ENCODE measurements around the gene AP4B1. TPM values are rescaled to one million over a fixed set of nuclear protein-coding genes. Genes with fewer than 3 reads are reported as not detected.

Gene AP4B1
- total and polyA plus RNA-seq, 2 of the 13 experiments (the other 11 are each of a cell fraction or from before 2014, with no cell fraction given): 8.5 to 12.0 TPM

DNA sequence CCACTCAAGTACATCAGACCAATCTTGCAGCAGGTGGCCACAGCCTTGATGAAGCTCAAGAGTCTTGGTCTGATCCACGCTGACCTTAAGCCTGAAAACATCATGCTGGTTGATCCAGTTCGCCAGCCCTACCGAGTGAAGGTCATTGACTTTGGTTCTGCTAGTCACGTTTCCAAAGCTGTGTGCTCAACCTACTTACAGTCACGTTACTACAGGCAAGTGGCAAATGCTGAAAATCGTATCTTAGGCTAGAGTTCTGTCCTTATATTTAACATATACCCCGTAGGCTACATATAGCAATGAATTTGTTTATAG lies 36.6 kb upstream of the AP4B1 start:
- FAIRE-seq: no peak
- H3K79me2 ChIP-seq (ENCODE audit: insufficient read depth, low read length): peaks cover 77% of the 10 kb centered on the region
- H3K4me3 ChIP-seq (replicated peaks in 1 of 3; ENCODE audit: insufficient read depth in 1 of 3, low read depth in 2 of 3, low read length in 3 of 3): no peak overlapping the region
- WGBS (ENCODE audit: low lambda C conversion rate): 91% methylated on average over 7 of the region's 7 CpGs
- TF ChIP-seq ZBTB42 (CRISPR knock-in tag; IDR thresholded peaks at IDR 0.05): no peak
- TF ChIP-seq ZBTB34 (CRISPR knock-in tag; IDR thresholded peaks at IDR 0.05): no peak
- TF ChIP-seq MYC (CRISPR knock-in tag; IDR thresholded peaks at IDR 0.05; ENCODE audit: borderline replicate concordance): no peak
- TF ChIP-seq ZNF605 (CRISPR knock-in tag; IDR thresholded peaks at IDR 0.05): no peak
- TF ChIP-seq ZFP36L1 (CRISPR knock-in tag; IDR thresholded peaks at IDR 0.05): no peak
- no peak for TF ChIP-seq SIN3B (IDR thresholded peaks at IDR 0.05; ENCODE audit: low read length)
- no peak for TF ChIP-seq RAD51 (IDR thresholded peaks at IDR 0.05; ENCODE audit: borderline replicate concordance)
- no peak for TF ChIP-seq PAWR (CRISPR knock-in tag; IDR thresholded peaks at IDR 0.05; ENCODE audit: borderline replicate concordance)
- no peak for TF ChIP-seq CREB3 (CRISPR knock-in tag; IDR thresholded peaks at IDR 0.05)
- no peak for TF ChIP-seq HNRNPLL (IDR thresholded peaks at IDR 0.05; ENCODE audit: low read depth, low read length, poor library complexity, severe bottlenecking)
- no peak for TF ChIP-seq ZNF337 (CRISPR knock-in tag; IDR thresholded peaks at IDR 0.05; ENCODE audit: borderline replicate concordance, low read depth)
- no peak for TF ChIP-seq KMT2B (CRISPR knock-in tag; IDR thresholded peaks at IDR 0.05)
- no peak for TF ChIP-seq ZNF556 (CRISPR knock-in tag; IDR thresholded peaks at IDR 0.05; ENCODE audit: borderline replicate concordance)
- H2AFZ ChIP-seq (ENCODE audit: low read length): no peak overlapping the region
- peaks cover 7% of the 10 kb centered on the region; the same call in 1 of the 2 replicates for H4K20me1 ChIP-seq (ENCODE audit: insufficient read depth, low read length)
- POLR2A ChIA-PET: no interaction called here
- peaks cover 9 to 24% of the 10 kb centered on the region in 2 experiments; a peak in 4 of 5 replicates for H3K36me3 ChIP-seq (replicated peaks in 1 of 2; ENCODE audit: control insufficient read depth in 1 of 2, insufficient read depth in 2 of 2, low read length in 2 of 2)
- no peak overlapping the region for H3K27ac ChIP-seq (ENCODE audit: extremely low read length, insufficient read depth, low read length)
- no peak for DNase-seq (ENCODE audit: low spot score)
- in situ Hi-C loops (cut with HindIII; ENCODE audit: extremely low pct_ligation_motif_present, low pct_unique_long_range_greater_than_20kb): no loop called here
- H3K4me1 ChIP-seq (ENCODE audit: insufficient read depth, low read length): peaks cover 39% of the 10 kb centered on the region
- no peaks in the 10 kb centered on the region for H3K27me3 ChIP-seq (ENCODE audit: control insufficient read depth in 1 of 2, insufficient read depth in 2 of 2, low read length in 2 of 2)
- H3K9me3 ChIP-seq (ENCODE audit: low read length): no peaks in the 10 kb centered on the region
- H3K4me2 ChIP-seq (ENCODE audit: low read depth, low read length): no peak overlapping the region
- H3K9ac ChIP-seq (ENCODE audit: insufficient read depth, low read depth, low read length): no peak overlapping the region
- CTCF ChIA-PET (ENCODE audit: low intra/inter-chr PET ratio, low total read pairs): no interaction called here
- no TSS peak for BruUV-seq (replicated peaks)
- intact Hi-C loops (cut with micrococcal nuclease; ENCODE audit: unreplicated experiment): no loop called here
- ATAC-seq: no peak

All from HepG2 (cell line).